Activated naive CD8-positive, alpha-beta T cell treated with anti-CD3 and anti-CD28 coated beads for 36 hours (primary cell): ENCODE data around the gene MAD2L1. TPM values are rescaled to one million over a fixed set of nuclear protein-coding genes. Genes with fewer than 3 reads are reported as not detected.
"Not testable (repeated sequence)": the region's sequence is repeated elsewhere in the genome, so short reads cannot be mapped to it uniquely, and the experiment has no call there.

ENCODE experiments used
- DNase-seq: peaks from one replicate; pipeline ENCODE4 v3.0.0; 2021
- H3K27ac Mint-ChIP-seq: one replicate; pipeline ENCODE4 v1.8.0; 2022; ENCODE audit warnings: mild to moderate bottlenecking, moderate library complexity, mixed read lengths
- H3K27me3 Mint-ChIP-seq: one replicate; pipeline ENCODE4 v1.8.0; 2022; ENCODE audit warnings: mild to moderate bottlenecking, mixed read lengths
- H3K36me3 Mint-ChIP-seq: one replicate; pipeline ENCODE4 v1.8.0; 2021; ENCODE audit warnings: mild to moderate bottlenecking, mixed read lengths
- H3K4me1 Mint-ChIP-seq: one replicate; pipeline ENCODE4 v1.8.0; 2021; ENCODE audit warnings: mixed read lengths
- H3K4me3 Mint-ChIP-seq: one replicate; pipeline ENCODE4 v1.8.0; 2022; ENCODE audit warnings: mild to moderate bottlenecking, moderate library complexity, mixed read lengths
- H3K9me3 Mint-ChIP-seq: one replicate; pipeline ENCODE4 v1.8.0; 2022; ENCODE audit warnings: mixed read lengths
- total RNA-seq, 2 experiments: library from RNA; stranded (reverse); gene quantifications; one replicate each; pipeline ENCODE4 v1.2.3, GENCODE V29; 2021

The MAD2L1 gene
- 100 to 1,000 TPM in 1 of 2 experiments, 10 to 100 TPM in 1; 100.0 to 106 TPM for total RNA-seq

- Mint-ChIP-seq H3K4me3 (peak within 1 kb of the TSS; percentile 94), H3K27me3 (no peaks in the 10 kb centered on the region), H3K4me1 (peaks cover 52% of the 10 kb centered on the region), H3K27ac (peak within 1 kb of the TSS; percentile 97), H3K36me3 (peaks cover 30% of the 10 kb centered on the region), H3K9me3 (no peaks in the 10 kb centered on the region)
- peak; percentile 97 for DNase-seq
These were observed at the start of gene MAD2L1 for GRCh38 chr4:120066517-120067340. Gene MAD2L1, minus strand, starts transcription at chr4:120066848. Its CDS starts 114 bp downstream, at chr4:120066734.

GRCh38 chr4:120111745-120112144, 45.1 kb upstream of the MAD2L1 start:
- Mint-ChIP-seq H3K4me3 (no peak overlapping the region), H3K27me3 (no peaks in the 10 kb centered on the region), H3K9me3 (peaks cover 2% of the 10 kb centered on the region), H3K36me3 (peaks cover 1% of the 10 kb centered on the region), H3K4me1 (no peaks in the 10 kb centered on the region), H3K27ac (no peak overlapping the region)
- no peak for DNase-seq

GRCh38 chr4:120109406-120109805, 42.8 kb upstream of the MAD2L1 start:
- no peak overlapping the region for H3K4me3 Mint-ChIP-seq
- no peak overlapping the region for H3K27ac Mint-ChIP-seq
- H3K36me3 Mint-ChIP-seq, result no peaks in the 10 kb centered on the region

GRCh38 chr4:120105472-120105871, 38.8 kb upstream of the MAD2L1 start:
- no peaks in the 10 kb centered on the region for H3K36me3 Mint-ChIP-seq
- no peak for DNase-seq
- no peaks in the 10 kb centered on the region for H3K4me1 Mint-ChIP-seq
- no peaks in the 10 kb centered on the region for H3K9me3 Mint-ChIP-seq
- no peaks in the 10 kb centered on the region for H3K27me3 Mint-ChIP-seq
- H3K27ac Mint-ChIP-seq, result no peak overlapping the region
- H3K4me3 Mint-ChIP-seq, result no peak overlapping the region

More at GRCh38 chr4:120109406-120109805, 42.8 kb upstream of the MAD2L1 start:
- Mint-ChIP-seq H3K9me3 (no peaks in the 10 kb centered on the region), H3K27me3 (no peaks in the 10 kb centered on the region), H3K4me1 (no peaks in the 10 kb centered on the region)
- DNase-seq, result no peak

- no peak for DNase-seq
- H3K27me3 Mint-ChIP-seq, result no peaks in the 10 kb centered on the region
- no peak overlapping the region for H3K27ac Mint-ChIP-seq
- no peaks in the 10 kb centered on the region for H3K4me1 Mint-ChIP-seq
- H3K36me3 Mint-ChIP-seq, result no peaks in the 10 kb centered on the region
- no peak overlapping the region for H3K4me3 Mint-ChIP-seq
- H3K9me3 Mint-ChIP-seq, result no peaks in the 10 kb centered on the region
These were observed 30.1 kb upstream of the MAD2L1 start for GRCh38 chr4:120096508-120097297.

- H3K4me3 Mint-ChIP-seq, result no peak overlapping the region
- no peak for DNase-seq
- peaks cover 6% of the 10 kb centered on the region for H3K36me3 Mint-ChIP-seq
- H3K9me3 Mint-ChIP-seq, result peaks cover 7% of the 10 kb centered on the region
- H3K4me1 Mint-ChIP-seq, result no peaks in the 10 kb centered on the region
- no peaks in the 10 kb centered on the region for H3K27me3 Mint-ChIP-seq
- H3K27ac Mint-ChIP-seq, result no peak overlapping the region
These were observed 21.9 kb upstream of the MAD2L1 start for GRCh38 chr4:120088507-120088906.

GRCh38 chr4:120088066-120088465, 21.4 kb upstream of the MAD2L1 start:
- not testable (repeated sequence) for H3K4me3 Mint-ChIP-seq, H3K36me3 Mint-ChIP-seq, H3K27ac Mint-ChIP-seq, H3K4me1 Mint-ChIP-seq, DNase-seq, H3K9me3 Mint-ChIP-seq, H3K27me3 Mint-ChIP-seq

GRCh38 chr4:120085705-120086104, 19.1 kb upstream of the MAD2L1 start:
- no peaks in the 10 kb centered on the region for H3K4me1 Mint-ChIP-seq
- H3K36me3 Mint-ChIP-seq, result peaks cover 6% of the 10 kb centered on the region
- peaks cover 7% of the 10 kb centered on the region for H3K9me3 Mint-ChIP-seq
- no peak overlapping the region for H3K27ac Mint-ChIP-seq
- H3K27me3 Mint-ChIP-seq, result no peaks in the 10 kb centered on the region
- H3K4me3 Mint-ChIP-seq, result no peak overlapping the region
- DNase-seq, result no peak

- no peak overlapping the region for H3K27ac Mint-ChIP-seq
- no peak overlapping the region for H3K4me3 Mint-ChIP-seq
- no peaks in the 10 kb centered on the region for H3K4me1 Mint-ChIP-seq
- DNase-seq, result no peak
- no peaks in the 10 kb centered on the region for H3K27me3 Mint-ChIP-seq
- H3K36me3 Mint-ChIP-seq, result peaks cover 6% of the 10 kb centered on the region
- peaks cover 7% of the 10 kb centered on the region for H3K9me3 Mint-ChIP-seq
These were observed 17.7 kb upstream of the MAD2L1 start for GRCh38 chr4:120084327-120084726.

- H3K27me3 Mint-ChIP-seq, result no peaks in the 10 kb centered on the region
- no peaks in the 10 kb centered on the region for H3K36me3 Mint-ChIP-seq
- H3K27ac Mint-ChIP-seq, result no peak overlapping the region
- H3K4me1 Mint-ChIP-seq, result no peaks in the 10 kb centered on the region
- H3K9me3 Mint-ChIP-seq, result peaks cover 3% of the 10 kb centered on the region
- no peak overlapping the region for H3K4me3 Mint-ChIP-seq
- no peak for DNase-seq
These were observed 16.5 kb upstream of the MAD2L1 start for GRCh38 chr4:120083152-120083551.

GRCh38 chr4:120082251-120082650, 15.6 kb upstream of the MAD2L1 start:
- H3K9me3 Mint-ChIP-seq, result no peaks in the 10 kb centered on the region
- H3K27ac Mint-ChIP-seq, result no peak overlapping the region
- DNase-seq, result no peak
- H3K4me1 Mint-ChIP-seq, result no peaks in the 10 kb centered on the region
- no peaks in the 10 kb centered on the region for H3K27me3 Mint-ChIP-seq
- no peak overlapping the region for H3K4me3 Mint-ChIP-seq
- no peaks in the 10 kb centered on the region for H3K36me3 Mint-ChIP-seq

- DNase-seq, result no peak
- Mint-ChIP-seq H3K27me3 (no peaks in the 10 kb centered on the region), H3K27ac (no peak overlapping the region), H3K9me3 (no peaks in the 10 kb centered on the region), H3K4me1 (no peaks in the 10 kb centered on the region), H3K36me3 (no peaks in the 10 kb centered on the region), H3K4me3 (no peak overlapping the region)
These were observed 15.1 kb upstream of the MAD2L1 start for GRCh38 chr4:120081726-120082125.

- no peaks in the 10 kb centered on the region for H3K27me3 Mint-ChIP-seq
- no peak overlapping the region for H3K4me3 Mint-ChIP-seq
- no peak overlapping the region for H3K27ac Mint-ChIP-seq
- H3K9me3 Mint-ChIP-seq, result no peaks in the 10 kb centered on the region
- no peaks in the 10 kb centered on the region for H3K4me1 Mint-ChIP-seq
- no peaks in the 10 kb centered on the region for H3K36me3 Mint-ChIP-seq
- no peak for DNase-seq
These were observed 13.9 kb upstream of the MAD2L1 start for GRCh38 chr4:120080533-120080932.

- Mint-ChIP-seq H3K27me3 (no peaks in the 10 kb centered on the region), H3K27ac (no peak overlapping the region), H3K9me3 (no peaks in the 10 kb centered on the region), H3K4me3 (no peak overlapping the region), H3K4me1 (no peaks in the 10 kb centered on the region), H3K36me3 (no peaks in the 10 kb centered on the region)
- DNase-seq, result no peak
These were observed 13.3 kb upstream of the MAD2L1 start for GRCh38 chr4:120079839-120080520.

- Mint-ChIP-seq H3K27ac (no peak overlapping the region), H3K27me3 (no peaks in the 10 kb centered on the region)
These were observed 11.6 kb upstream of the MAD2L1 start for GRCh38 chr4:120078216-120078615.

More at GRCh38 chr4:120078216-120078615, 11.6 kb upstream of the MAD2L1 start:
- DNase-seq, result no peak
- Mint-ChIP-seq H3K4me1 (no peaks in the 10 kb centered on the region), H3K4me3 (no peak overlapping the region), H3K9me3 (no peaks in the 10 kb centered on the region), H3K36me3 (no peaks in the 10 kb centered on the region)
